Fibroblast of mammary gland (primary cell): Measurements from ENCODE around the gene MYH10.

Experiments used
- DNase-seq: peaks from one replicate; pipeline ENCODE4 v3.0.0-alpha.2; 2010; ENCODE audit warnings: low read depth
- H3K4me3 ChIP-seq: 2 replicates; pipeline ENCODE4 v1.5.1; 2011; ENCODE audit warnings: low read depth, mild to moderate bottlenecking, low read length, moderate library complexity; ENCODE audit not compliant: control insufficient read depth
- CTCF ChIP-seq: conservative IDR thresholded peaks from 2 replicates; pipeline ENCODE4 v1.5.1; 2011; ENCODE audit warnings: low read depth, low read length, inconsistent platforms; ENCODE audit not compliant: control insufficient read depth, insufficient read depth

The MYH10 gene

GRCh38 chr17:8477171-8477570, 153.4 kb downstream of the MYH10 start:
- no peak for DNase-seq
- no peak overlapping the region for H3K4me3 ChIP-seq
- TF ChIP-seq CTCF = no peak

GRCh38 chr17:8476741-8477140, 153.8 kb downstream of the MYH10 start:
- no peak overlapping the region for H3K4me3 ChIP-seq
- no peak for DNase-seq
- TF ChIP-seq CTCF = no peak

GRCh38 chr17:8475781-8476180, 154.7 kb downstream of the MYH10 start:
- no peak for TF ChIP-seq CTCF
- DNase-seq = no peak
- no peak overlapping the region for H3K4me3 ChIP-seq

GRCh38 chr17:8475227-8475626, 155.3 kb downstream of the MYH10 start:
- no peak overlapping the region for H3K4me3 ChIP-seq
- TF ChIP-seq CTCF = no peak
- DNase-seq = no peak

- DNase-seq = no peak
- TF ChIP-seq CTCF = no peak
- H3K4me3 ChIP-seq = no peak overlapping the region
These were observed 155.7 kb downstream of the MYH10 start for GRCh38 chr17:8474826-8475225.

GRCh38 chr17:8473451-8474192, 156.9 kb downstream of the MYH10 start:
- TF ChIP-seq CTCF = no peak
- DNase-seq = no peak
- H3K4me3 ChIP-seq = no peak overlapping the region
